HCT116 (cell line): ENCODE measurements around the gene TSPAN8. TPM values are rescaled to one million over a fixed set of nuclear protein-coding genes. Genes with fewer than 3 reads are reported as not detected.

Experiments
- ATAC-seq: fragments of 200-7000 bp; cut with Tn5 transposase; 2 replicates; pipeline ENCODE4 v1.9.1; 2020; ENCODE audit warnings: mild to moderate bottlenecking, moderate library complexity
- BruUV-seq: library from RNA; stranded (reverse); fragments of 400-500 nt; replicated peaks from 2 replicates; lab custom pipeline; 2021; lab: Mats Ljungman, UMichigan
- CTCF ChIA-PET: fragments of 300-600 bp; sonication (Branson Sonifier 250); formaldehyde crosslinking; loops from one replicate; lab custom pipeline; 2021; ENCODE audit warnings: antibody characterized with exemption; lab: Charles Lee
- POLR2A ChIA-PET: fragments of 300-600, 350-600 bp; sonication (Branson Sonifier 250); formaldehyde crosslinking; loops from one replicate; lab custom pipeline; 2021; ENCODE audit warnings: antibody characterized with exemption; lab: Charles Lee
- RAD21 ChIA-PET, 2 experiments: fragments of 300-600 bp; sonication (Branson Sonifier 250); formaldehyde crosslinking; loops; one replicate each; lab custom pipeline; 2023; ENCODE audit warnings: low total read pairs in 2 of 2; ENCODE audit not compliant: uncharacterized antibody in 2 of 2, unreplicated experiment in 2 of 2, low non-redundant PET in 1 of 2; lab: Charles Lee
- DNase-seq: peaks from one replicate; pipeline ENCODE4 v3.0.0-alpha.2; 2010; ENCODE audit warnings: low read depth, low spot score
- H2AFZ ChIP-seq: fragments of 200-600 bp; shearing (Covaris generic), sonication (generic); 2 replicates; pipeline ENCODE4 v1.6.1; 2017; ENCODE audit warnings: low read depth, mixed run types, mixed read lengths, antibody characterized with exemption, low read length; ENCODE audit not compliant: poor library complexity, severe bottlenecking
- H3K27ac ChIP-seq: 2 replicates; pipeline ENCODE4 v1.5.1; 2012; ENCODE audit warnings: low read depth, low read length
- H3K27me3 ChIP-seq: fragments of 200-600 bp; sonication (generic); 2 replicates; pipeline ENCODE4 v1.6.1; 2016; ENCODE audit warnings: mixed run types, low read length, mixed read lengths; ENCODE audit not compliant: insufficient read depth
- H3K36me3 ChIP-seq, 2 experiments: fragments of 200-500 bp in 1 of 2; fragments of 200-600 bp in 1 of 2; sonication (Bioruptor generic) in 1 of 2; sonication (generic) in 1 of 2; 2 replicates each; pipeline versions ENCODE4 v1.5.1 to v1.6.1; 2014 to 2016; ENCODE audit warnings: low read length in 2 of 2, inconsistent platforms in 1 of 2, mixed read lengths in 1 of 2, mixed run types in 1 of 2; ENCODE audit not compliant: insufficient read depth in 2 of 2, control insufficient read depth in 1 of 2
- H3K4me1 ChIP-seq, 2 experiments: fragments of 200-600 bp in 1 of 2; sonication (generic) in 1 of 2; 2 replicates each; pipeline versions ENCODE4 v1.5.1 to v1.6.1; 2012 to 2017; ENCODE audit warnings: low read length in 2 of 2, inconsistent platforms in 1 of 2, mild to moderate bottlenecking in 1 of 2, mixed read lengths in 1 of 2, mixed run types in 1 of 2, moderate library complexity in 1 of 2; ENCODE audit not compliant: insufficient read depth in 2 of 2, control insufficient read depth in 1 of 2
- H3K4me2 ChIP-seq: fragments of 200-600 bp; sonication (generic); 2 replicates; pipeline ENCODE4 v1.6.1; 2017; ENCODE audit warnings: mixed run types, low read length, mixed read lengths
- H3K4me3 ChIP-seq, 2 experiments: fragments of 200-600 bp in 1 of 2; sonication (generic) in 1 of 2; replicated peaks in 1 of 2; 2 replicates each; pipeline ENCODE4 v1.5.1; 2011 to 2016; ENCODE audit warnings: low read length in 2 of 2, control low read depth in 1 of 2, low read depth in 1 of 2, mild to moderate bottlenecking in 1 of 2, mixed read lengths in 1 of 2, mixed run types in 1 of 2
- H3K79me2 ChIP-seq: fragments of 200-600 bp; sonication (generic); 2 replicates; pipeline ENCODE4 v1.6.1; 2017; ENCODE audit warnings: mild to moderate bottlenecking, mixed run types, low read length, moderate library complexity, mixed read lengths; ENCODE audit not compliant: insufficient read depth
- H3K9ac ChIP-seq: fragments of 200-600 bp; sonication (generic); 2 replicates; pipeline ENCODE4 v1.6.1; 2016; ENCODE audit warnings: low read length, mixed read lengths
- H3K9me2 ChIP-seq: fragments of 200-600 bp; sonication (generic), shearing (Covaris generic); 2 replicates; pipeline ENCODE4 v1.6.1; 2017; ENCODE audit warnings: mixed run types, mild to moderate bottlenecking, moderate library complexity; ENCODE audit not compliant: insufficient read depth
- H3K9me3 ChIP-seq, 2 experiments: fragments of 200-500 bp in 1 of 2; fragments of 200-600 bp in 1 of 2; sonication (Bioruptor generic) in 1 of 2; sonication (generic) in 1 of 2; 2 replicates each; pipeline ENCODE4 v1.6.1; 2014 to 2017; ENCODE audit warnings: low read length in 2 of 2, mixed read lengths in 2 of 2, inconsistent platforms in 1 of 2, low read depth in 1 of 2, mild to moderate bottlenecking in 1 of 2, mixed run types in 1 of 2, moderate library complexity in 1 of 2; ENCODE audit not compliant: control insufficient read depth in 1 of 2, insufficient read depth in 1 of 2
- H4K20me1 ChIP-seq: fragments of 200-600 bp; sonication (generic), shearing (Covaris generic); 2 replicates; pipeline ENCODE4 v1.6.1; 2017; ENCODE audit warnings: mixed run types, mild to moderate bottlenecking, moderate library complexity; ENCODE audit not compliant: insufficient read depth
- EGR1 ChIP-seq: IDR thresholded peaks from 2 replicates; pipeline ENCODE4 v1.6.1; 2012; ENCODE audit warnings: low read depth
- EZH2 ChIP-seq: fragments of 200-600 bp; sonication (generic); IDR thresholded peaks from 2 replicates; pipeline ENCODE4 v1.6.1; 2017; ENCODE audit warnings: antibody characterized with exemption, mixed run types
- EZH2phosphoT487 ChIP-seq: fragments of 200-600 bp; IDR thresholded peaks from 2 replicates; pipeline ENCODE4 v1.6.1; 2018; ENCODE audit warnings: antibody characterized with exemption, borderline replicate concordance
- FOSL1 ChIP-seq: IDR thresholded peaks from 2 replicates; pipeline ENCODE4 v1.6.1; 2012; ENCODE audit warnings: low read depth
- REST ChIP-seq: IDR thresholded peaks from 2 replicates; pipeline ENCODE4 v1.6.1; 2012; ENCODE audit warnings: low read depth
- SIN3A ChIP-seq: IDR thresholded peaks from 2 replicates; pipeline ENCODE4 v1.6.1; 2012; ENCODE audit warnings: low read depth
- SP1 ChIP-seq: IDR thresholded peaks from 2 replicates; pipeline ENCODE4 v1.6.1; 2012; ENCODE audit warnings: low read depth
- TCF7L2 ChIP-seq: IDR thresholded peaks from 2 replicates; pipeline ENCODE4 v1.7.0; 2011; ENCODE audit warnings: borderline replicate concordance, inconsistent platforms; ENCODE audit not compliant: insufficient read depth, insufficient read length; ENCODE audit errors: extremely low read depth
- YY1 ChIP-seq: IDR thresholded peaks from 2 replicates; pipeline ENCODE4 v1.6.1; 2011; ENCODE audit warnings: low read length, low read depth, moderate library complexity, mild to moderate bottlenecking; ENCODE audit not compliant: insufficient replicate concordance; ENCODE audit errors: extremely low read depth
- ZFX ChIP-seq: fragments of 450-650 bp; IDR thresholded peaks from 2 replicates; pipeline ENCODE4 v1.6.1; 2017
- intact Hi-C: fragments of 100-400 bp; cut with micrococcal nuclease; formaldehyde crosslinking; loops from 2 replicates; pipeline ENCODE4 v1.10.0; 2022
- total RNA-seq: library from RNA; stranded (reverse); gene quantifications from one replicate; pipeline ENCODE4 v1.2.1, GENCODE V29; 2021; ENCODE audit not compliant: unreplicated experiment

The TSPAN8 gene
- total RNA-seq, 1 experiment from 2014 or later, result 0.76 TPM

- no peak overlapping the region for H3K4me3 ChIP-seq
- no peak for DNase-seq
- no peak overlapping the region for H2AFZ ChIP-seq
- no peaks in the 10 kb centered on the region for H3K36me3 ChIP-seq
- ChIA-PET RAD21 (no interaction called here), CTCF (no interaction called here), POLR2A (no interaction called here)
- H4K20me1 ChIP-seq, result no peaks in the 10 kb centered on the region
- ATAC-seq, result no peak
- no peak overlapping the region for H3K4me2 ChIP-seq
- no peak overlapping the region for H3K9ac ChIP-seq
- no peaks in the 10 kb centered on the region for H3K27me3 ChIP-seq
- TF ChIP-seq EZH2 (no peak), SIN3A (no peak), YY1 (no peak), REST (no peak), SP1 (no peak), ZFX (no peak), TCF7L2 (no peak), EZH2phosphoT487 (no peak), EGR1 (no peak), FOSL1 (no peak)
- no peaks in the 10 kb centered on the region for H3K79me2 ChIP-seq
- no peaks in the 10 kb centered on the region for H3K4me1 ChIP-seq
- intact Hi-C loops, result no loop called here
- no peak overlapping the region for H3K27ac ChIP-seq
- H3K9me3 ChIP-seq, result no peaks in the 10 kb centered on the region
- no peaks in the 10 kb centered on the region for H3K9me2 ChIP-seq
- no TSS peak for BruUV-seq
Measured at GRCh38 chr12:71109834-71110233, 48.0 kb downstream of the TSPAN8 start.
